HG03066 (cell line): ENCODE results near the gene SLC25A22.

Experiments
- ATAC-seq: cut with Tn5 transposase; IDR thresholded peaks from one replicate; pipeline ENCODE4 v1.9.1; 2021; ENCODE audit warnings: low read depth; ENCODE audit not compliant: unreplicated experiment

The SLC25A22 gene

DNA sequence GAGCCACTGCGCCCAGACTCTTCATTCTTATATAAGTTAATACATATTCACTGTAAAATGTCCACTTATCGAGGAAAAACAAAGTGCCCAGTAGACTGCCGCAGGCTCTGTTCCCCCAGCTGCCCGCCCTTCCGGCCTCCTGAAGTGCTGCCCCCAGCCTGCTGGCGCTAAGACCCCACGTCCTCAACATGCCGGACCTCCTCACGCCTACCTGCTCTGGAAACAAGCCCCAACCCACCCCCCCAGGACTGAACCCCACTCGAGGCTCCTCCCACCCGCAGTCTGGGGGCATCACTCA lies 21.9 kb downstream of the SLC25A22 start:
- no peak for ATAC-seq

DNA sequence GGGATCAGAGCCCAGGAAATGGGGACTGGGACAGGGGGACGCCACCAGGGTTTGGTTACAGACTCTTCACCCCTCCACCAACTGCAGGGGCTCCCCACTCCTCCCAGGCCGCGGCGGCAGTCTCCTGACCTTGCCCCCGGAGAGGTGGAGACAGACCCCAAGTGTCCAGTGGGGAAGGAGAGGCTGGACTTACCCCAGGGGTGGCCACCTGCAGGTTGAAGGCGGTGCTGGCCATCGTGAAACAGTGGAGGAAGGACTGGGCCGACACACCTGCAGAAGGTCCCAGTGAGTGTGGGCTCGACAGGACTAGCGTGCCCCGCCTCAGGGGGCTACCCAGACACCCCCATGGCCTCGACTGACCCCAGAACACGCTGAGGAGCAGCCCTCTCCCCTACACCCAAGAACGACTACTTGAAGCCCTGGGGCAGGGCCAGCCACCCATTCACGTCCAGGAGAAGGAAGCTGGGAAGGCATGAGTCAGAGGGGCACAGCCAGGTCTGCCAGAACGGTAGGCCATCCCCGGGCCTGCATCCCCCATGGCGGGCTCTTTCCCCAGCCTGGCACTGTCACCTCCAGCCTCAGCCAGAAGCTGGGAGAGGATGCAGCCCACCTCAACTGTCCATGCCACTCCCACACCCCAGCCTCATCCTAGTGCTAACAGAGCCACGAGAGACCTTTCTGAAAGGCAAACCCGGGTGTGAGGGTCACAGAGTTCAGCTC lies 23.0 kb downstream of the SLC25A22 start:
- ATAC-seq, result no peak

DNA sequence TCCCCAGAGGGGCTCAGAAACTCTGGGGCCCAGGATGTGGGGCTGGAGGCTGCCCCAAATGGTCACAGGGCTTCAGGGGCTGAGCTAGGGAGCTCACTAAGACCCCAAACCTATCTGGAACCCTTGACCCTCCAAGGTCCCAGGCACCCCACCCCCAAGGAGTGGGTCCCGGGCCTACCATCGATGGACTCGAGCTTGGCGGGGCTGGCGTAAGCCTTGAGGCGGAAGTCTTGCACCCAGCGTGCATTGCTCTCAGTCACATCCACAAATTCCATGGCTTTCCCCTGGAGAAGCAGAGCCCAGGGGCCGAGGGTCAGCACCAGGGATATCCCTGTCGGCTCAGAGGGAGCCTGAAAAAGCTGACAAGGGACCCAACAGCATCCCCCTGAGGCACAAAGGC lies 24.3 kb downstream of the SLC25A22 start:
- ATAC-seq, result no peak

DNA sequence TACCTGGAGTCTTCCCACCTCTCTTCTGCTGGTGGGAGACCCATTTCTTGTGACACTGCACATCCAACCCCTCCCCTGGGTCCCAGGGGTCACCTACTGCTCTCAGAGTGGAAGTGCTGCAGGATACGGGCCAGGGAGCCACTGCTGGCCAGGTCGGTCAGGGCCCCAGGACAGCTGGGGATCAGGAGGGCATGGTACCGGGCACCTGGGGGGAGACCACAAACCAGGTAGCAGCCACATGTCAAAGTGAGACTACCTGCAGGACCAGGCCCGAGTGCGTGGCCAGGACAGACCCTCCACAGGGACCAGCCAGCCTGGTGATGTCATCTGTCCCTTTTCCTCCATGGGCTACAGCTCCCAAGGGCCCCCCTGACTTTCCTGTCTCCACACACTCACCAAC lies 24.7 kb downstream of the SLC25A22 start:
- no peak for ATAC-seq

DNA sequence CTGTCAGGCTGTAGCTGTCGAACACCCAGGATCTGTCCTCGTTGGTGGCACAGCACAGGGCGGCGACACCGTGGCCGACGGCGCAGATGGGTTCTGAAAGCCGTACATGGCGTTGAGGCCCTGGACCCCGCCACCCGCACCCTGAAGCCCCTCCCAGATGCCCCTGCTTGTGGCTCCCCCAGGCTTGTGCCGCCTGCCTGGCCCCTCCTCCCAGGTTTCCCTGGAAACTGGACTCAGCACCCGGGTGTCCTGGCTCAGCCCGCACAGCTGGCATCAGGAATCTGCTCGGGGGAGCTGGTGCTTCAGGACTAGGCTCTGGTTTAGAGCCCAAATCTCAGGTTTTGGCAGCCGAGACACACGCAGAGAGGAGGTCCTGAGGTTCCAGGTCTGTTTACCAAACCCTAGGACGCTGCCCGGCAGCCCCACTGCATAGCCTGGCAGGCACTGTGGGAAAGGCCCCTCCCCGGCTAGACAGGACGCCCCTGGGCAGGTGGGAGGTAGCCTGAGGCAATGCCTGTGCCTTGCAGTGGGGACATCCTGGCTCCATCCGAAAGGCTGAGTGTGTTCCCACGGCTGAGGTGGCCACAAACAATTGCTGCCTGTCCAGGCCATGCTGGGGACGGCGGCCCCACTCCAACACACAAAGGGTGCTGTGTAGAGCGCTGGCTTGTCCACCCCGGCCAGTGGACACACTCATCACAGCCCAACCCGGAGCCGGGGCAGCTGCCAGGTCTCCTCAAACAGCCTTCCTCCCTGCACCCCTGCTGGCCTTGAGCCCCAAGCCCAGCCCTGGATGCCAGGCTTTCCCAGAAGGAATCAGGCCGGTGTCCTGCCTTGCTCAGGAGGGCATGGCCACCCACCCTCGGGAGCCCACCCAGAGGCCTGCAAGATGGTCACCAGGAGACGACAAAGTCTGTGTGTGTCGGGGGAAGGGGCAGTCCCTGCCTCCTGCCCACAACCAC lies 25.4 kb downstream of the SLC25A22 start:
- no peak for ATAC-seq

DNA sequence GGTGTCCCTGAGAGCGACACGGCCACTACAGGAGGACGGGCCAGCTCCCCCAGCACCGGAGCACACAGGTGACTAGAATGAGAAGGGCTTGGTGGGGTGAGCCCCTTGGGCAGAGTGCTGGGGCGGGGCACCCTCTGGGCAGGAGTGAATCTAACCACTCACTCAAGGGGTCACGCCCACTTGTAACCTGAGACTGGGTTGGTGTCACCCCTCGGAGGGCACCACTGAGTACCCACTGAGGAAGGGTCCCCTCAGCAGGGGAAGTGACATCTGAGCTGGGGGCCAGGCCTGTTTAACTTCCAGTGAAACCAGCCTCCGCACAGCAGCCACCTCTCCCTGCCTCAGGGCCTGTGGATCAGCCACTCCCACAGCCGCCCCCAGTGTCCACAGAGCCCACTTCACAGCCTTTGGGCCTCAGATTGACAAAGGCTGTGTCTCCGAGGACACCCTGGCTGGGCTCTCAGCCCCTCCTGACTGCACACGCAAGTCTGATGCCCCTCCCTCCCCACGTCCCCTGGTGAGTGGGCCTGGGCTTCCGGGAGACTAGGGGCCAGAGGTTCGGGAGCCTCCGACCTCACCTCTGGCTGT lies 26.4 kb downstream of the SLC25A22 start:
- no peak for ATAC-seq

DNA sequence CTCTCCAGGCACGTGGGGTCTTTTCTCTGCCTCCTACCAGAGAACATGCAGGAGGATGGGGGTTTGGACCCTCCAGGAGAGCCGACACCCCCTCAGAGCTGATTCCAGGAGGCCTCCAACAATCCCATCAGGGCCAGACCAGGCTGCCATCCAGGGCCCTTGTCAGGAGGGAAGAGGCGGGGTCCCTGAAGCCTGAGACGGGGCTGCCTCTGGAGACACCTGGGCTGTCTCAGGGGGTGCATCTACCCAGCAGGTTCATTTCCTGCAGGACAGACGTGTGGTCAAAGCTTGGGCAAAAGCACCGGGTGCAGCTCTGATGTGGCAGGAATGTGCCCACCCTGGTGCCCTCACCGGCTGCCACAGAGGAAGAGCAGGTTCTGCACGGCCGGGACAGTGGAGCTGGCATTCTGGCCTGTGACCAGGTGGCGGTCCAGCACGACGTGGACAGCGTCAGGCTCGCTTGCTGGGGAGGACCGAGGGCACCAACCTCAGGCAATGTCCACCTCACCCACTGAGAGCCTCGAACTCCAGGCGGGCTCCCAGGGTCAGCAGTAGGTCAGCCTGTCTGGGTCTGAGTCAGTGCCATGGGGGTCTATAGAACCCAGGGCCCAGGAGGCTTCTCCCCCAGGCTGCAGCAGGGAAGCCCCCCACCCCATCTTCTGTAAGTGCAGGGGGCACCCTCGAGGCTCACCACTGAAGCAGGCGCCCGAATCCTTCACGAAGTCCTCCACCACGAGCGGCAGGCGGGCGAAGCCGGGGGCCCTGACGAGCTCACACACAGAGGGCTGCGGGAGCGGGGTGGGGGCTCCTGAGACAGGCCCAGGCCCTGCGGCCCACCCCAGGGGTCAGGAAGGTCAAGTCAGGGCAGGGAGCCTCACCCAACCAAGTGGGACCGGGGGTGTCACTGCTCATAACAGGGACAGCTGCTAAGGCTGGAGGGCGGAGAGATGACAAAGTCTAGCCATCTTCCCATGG lies 27.2 kb downstream of the SLC25A22 start:
- no peak for ATAC-seq

DNA sequence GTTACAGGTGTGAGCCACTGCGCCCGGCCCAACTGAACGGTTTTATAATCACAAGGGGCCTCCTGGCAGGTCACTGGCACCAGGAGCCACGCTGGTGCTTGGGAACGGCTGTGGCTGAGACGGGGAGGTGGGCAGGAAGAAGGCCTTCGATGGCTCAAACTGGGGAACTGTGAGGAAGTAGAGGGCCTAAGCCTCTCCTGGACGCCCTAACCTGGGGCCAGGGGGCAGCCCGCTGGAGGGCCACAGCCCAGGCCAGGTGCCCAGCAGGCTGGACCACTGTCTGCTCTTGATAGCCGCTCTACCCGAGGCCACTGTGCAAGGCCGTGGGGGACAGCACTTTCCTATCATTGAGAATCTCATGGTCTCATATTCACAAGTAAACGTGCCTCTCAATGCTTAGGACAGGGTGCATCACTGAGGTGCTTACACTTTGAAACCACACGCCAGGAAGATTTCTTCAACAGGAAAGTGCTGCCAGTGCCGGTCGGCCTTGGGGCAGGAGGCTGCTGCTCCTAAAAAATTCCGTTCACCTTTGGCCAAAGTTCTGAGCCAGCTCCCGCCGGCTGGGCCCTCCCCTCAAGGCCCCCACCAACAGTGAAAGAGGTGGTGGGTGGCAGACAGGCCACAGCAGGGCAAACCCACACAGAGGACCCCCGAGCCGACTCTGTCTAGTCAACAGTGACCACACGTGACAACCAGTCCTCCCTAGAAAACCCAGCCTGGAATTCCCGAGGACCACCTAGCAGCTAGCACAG lies 28.0 kb downstream of the SLC25A22 start:
- ATAC-seq, result no peak

DNA sequence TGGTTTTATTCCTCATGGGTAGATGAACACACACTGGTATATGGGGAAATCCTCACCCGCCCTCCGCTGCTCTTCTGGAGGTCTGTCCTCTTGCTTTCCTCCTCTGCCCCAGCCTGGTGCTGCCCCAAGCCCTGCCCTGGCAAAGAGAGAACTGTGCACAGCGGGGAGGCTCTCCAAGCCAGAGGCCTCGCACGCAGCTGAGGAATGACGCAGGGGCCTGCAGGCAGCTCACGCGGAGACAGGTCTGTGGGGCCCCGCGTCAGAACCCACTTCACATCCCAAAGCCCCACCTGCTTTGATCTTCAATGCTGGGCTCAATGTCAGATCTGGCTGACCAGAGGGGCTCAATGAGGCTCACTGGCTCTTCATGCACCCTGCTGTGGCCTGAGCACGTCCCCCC lies 30.8 kb downstream of the SLC25A22 start:
- no peak for ATAC-seq

DNA sequence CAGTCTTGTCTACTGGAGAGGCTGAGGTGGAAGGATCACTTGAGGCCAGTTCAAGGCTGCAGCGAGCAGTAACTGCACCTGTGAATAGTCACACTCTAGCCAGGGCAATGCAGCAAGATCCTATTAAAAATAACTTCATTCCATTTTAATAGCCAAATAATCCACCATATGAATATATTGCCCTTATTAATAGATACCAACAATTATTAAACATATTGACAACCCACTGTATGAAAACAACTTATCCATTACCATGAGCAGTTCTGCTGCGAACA lies 31.2 kb downstream of the SLC25A22 start:
- no peak for ATAC-seq

DNA sequence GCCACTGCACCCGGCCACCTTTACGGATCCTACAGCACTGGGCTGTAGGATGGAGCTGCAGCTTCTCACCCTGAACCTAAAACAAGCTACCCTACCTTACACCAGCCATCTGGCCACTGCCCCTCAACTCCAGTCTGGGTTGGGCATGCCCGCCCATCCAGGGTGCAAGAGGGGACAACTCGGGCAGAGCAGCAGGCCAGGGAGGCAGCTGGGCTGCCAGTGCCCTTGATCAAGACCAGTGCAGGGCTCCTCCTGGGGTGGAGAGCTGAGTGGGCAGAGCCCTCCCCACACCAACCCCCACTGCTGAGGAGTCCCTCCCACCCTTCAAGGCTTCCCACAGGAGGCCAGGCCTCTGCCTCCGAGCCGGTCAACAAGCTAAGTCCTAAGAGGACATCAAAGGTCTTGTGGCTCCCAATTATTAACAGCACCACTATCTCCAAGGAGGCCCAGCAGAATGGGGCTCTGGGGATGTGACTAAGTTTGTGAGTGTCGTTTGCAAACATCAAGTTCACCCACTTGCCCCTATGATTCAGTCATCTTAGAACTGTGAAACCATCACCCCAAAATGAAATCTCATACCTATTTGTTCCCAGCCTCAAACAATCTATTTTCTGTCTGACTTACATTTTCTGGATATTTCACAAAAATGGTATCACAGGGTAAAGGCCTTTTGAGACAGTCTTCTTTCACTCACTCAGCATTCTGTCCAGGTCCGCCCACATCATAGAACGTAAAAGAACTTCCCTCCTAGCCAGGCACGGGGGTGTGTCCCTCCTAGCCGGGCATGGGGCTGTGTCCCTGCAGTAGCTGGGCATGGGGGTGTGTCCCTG lies 31.8 kb downstream of the SLC25A22 start:
- ATAC-seq, result no peak

DNA sequence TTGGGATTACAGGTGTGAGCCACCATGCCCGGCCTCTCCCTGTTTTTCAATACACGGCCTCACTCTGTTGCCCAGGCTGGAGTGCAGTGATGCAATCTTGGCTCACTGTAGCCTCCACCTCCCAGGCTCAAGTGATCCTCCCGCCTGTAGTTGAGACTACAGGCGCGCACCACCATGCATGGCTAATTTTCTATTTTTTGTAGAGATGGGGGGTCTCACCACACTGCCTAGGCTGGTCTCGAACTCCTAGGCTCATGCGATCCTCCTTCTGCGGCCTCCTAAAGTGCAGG lies 32.3 kb downstream of the SLC25A22 start:
- ATAC-seq, result no peak

DNA sequence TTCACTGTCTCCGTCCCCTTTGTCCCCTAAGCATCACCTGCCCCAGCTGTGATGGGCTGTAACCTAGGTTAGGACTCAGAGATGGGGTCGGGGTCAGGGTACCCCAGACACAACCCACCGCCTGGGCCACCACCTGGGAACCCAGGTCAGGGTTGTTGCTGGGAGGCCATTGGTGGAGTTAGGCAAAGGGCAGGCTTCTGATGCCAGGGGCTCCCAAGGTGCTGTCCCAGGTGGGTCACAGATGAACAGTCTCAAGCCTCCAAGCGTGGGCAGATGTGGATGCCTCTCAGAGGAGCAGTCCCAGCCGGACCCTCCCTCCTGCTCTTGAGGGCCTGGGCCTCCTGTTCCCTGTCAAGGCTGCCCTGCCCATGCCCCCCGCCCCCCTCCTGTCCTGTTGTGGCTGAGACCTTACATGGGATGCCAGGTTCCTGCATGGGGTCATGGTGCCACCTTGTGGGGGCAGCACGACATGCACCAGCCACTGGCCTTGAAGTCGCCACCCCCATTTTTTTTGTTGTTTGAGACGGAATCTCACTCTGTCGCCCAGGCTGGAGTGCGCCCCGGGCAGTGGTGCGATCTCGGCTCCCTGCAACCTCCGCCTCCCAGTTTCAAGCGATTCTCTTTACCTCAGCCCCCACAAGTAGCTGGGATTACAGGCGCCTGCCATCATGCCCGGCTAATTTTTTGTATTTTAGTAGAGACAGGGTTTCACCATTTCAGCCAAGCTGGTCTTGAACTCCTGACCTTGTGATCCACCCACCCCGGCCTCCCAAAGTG lies 32.9 kb downstream of the SLC25A22 start:
- no peak for ATAC-seq

DNA sequence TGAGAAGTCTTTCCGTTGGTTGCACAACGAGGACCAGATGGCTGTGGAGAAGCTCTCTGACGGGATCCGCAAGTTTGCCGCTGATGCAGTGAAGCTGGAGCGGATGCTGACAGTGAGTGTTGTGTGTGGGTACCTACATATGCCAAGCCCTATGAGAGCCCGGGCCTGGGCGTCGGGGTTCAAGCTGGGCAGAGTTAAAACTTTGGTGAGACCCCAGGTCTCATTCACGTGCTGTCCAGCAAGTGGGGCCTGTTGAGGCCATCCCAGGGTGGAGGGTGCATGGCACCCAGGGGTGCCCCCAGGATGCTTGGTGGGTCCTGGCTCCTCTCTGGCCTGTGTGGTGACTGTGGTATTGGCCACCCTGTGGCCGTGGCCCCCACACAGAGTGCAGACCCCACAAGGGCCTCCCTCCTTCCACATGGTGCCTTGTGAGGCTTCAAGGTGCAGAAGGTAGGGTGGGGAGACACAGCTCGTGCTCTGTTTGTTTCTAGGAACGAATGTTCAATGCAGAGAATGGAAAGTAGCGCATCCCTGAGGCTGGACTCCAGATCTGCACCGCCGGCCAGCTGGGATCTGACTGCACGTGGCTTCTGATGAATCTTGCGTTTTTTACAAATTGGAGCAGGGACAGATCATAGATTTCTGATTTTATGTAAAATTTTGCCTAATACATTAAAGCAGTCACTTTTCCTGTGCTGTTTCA lies 33.6 kb downstream of the SLC25A22 start:
- no peak for ATAC-seq

DNA sequence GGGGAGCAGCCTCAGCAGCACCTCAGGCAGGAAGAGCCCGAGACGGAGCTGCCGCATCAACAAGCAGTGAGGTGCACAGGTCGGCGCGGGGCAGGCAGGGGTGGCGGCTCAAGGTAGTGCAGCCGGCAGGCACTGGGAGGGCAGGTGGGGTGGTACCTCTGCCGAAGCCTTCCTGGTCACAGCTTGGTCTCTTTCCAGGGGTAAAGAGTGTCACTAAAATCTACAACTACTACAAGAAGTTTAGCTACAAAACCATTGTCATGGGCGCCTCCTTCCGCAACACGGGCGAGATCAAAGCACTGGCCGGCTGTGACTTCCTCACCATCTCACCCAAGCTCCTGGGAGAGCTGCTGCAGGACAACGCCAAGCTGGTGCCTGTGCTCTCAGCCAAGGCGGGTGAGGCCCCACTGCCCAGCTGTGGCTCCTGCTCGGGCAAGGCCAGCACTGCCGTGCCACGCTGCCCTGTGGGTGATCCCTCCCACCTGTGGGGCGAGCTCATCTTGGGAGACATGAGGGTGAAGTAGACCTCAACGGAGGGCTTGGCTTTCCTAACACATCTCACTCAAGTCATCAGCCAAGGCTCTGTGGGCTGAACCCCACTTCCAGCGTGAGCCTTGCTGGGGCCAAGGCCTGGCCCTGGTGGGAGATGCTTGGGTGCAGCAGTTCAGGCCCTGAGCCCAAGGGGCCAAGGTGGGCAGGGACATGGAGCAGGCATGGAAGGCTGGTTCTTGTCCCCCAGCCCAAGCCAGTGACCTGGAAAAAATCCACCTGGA lies 34.3 kb downstream of the SLC25A22 start:
- no peak for ATAC-seq

DNA sequence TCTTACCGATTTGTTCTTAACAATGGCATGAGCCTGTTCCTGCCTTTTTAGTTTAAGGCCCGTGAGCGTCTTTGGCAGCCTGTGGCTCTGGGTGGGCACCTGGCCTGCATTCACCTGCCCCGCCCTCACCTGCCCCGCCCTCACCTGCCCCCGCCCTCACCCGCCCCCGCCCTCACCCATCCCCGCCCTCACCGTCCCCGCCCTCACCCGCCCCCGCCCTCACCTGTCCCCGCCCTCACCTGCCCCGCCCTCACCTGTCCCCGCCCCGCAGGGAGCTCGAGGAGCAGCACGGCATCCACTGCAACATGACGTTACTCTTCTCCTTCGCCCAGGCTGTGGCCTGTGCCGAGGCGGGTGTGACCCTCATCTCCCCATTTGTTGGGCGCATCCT lies 35.0 kb downstream of the SLC25A22 start:
- no peak for ATAC-seq

DNA sequence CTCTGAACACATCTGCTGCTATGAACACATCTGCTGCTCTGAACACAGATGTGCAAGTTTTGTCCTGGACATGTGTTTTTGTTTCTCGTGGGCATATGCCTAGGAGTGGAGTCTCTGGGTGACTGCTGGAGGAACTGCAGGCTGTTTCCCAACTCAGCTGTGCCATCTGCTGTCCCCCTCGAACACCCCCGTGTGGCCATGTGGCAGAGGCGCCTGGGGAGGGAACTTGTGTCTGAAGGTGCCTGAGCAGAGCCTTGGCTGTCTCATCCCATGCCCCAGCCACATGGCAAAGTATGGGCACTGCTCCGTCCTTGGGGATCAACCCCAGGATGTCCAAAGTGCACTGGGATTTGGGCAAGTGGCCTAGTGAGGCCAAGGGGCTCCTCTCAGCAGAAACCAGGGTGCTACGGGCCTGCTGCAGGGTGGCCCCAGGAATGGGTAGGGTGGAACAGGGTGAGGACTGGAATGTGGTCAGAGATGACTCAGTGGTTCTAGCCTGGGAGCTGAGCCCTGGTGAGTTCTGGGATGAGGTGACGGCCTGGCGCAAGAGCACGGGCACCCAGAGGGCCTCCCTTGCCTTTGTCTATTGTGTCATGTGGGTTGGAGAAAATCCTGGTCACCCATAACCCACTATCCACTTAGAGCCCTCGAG lies 35.5 kb downstream of the SLC25A22 start:
- ATAC-seq, result no peak
